HG03521 (cell line): ENCODE data around the gene CSKMT.
A peak's percentile ranks its signal among the peaks of the same experiment; 100 is the strongest.
"Not testable (repeated sequence)": the region's sequence is repeated elsewhere in the genome, so short reads cannot be mapped to it uniquely, and the experiment has no call there.

Source experiments
- ATAC-seq: cut with Tn5 transposase; IDR thresholded peaks from one replicate; pipeline ENCODE4 v1.9.1; 2021; ENCODE audit warnings: mild to moderate bottlenecking, moderate library complexity; ENCODE audit not compliant: unreplicated experiment

CSKMT gene

DNA sequence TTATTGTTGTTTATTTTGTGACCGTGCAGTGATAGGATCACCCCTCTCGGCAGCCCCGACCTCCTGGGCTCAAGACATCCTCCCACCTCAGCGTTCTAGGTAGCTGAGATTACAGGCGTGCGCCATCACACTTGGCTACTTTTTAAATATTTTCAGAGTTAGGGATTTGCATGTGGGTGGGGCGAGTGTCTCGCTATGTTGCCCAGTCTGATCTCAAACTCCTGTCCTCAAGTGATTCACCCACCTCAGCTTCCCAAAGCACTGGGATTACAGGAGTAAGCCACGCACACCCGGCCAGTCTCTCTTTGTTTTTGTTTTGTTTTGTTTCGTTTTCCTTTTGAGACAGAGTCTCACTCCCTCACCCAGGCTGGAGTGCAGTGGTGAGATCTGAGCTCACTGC, 10.8 kb upstream of the CSKMT start:
- ATAC-seq = no peak

DNA sequence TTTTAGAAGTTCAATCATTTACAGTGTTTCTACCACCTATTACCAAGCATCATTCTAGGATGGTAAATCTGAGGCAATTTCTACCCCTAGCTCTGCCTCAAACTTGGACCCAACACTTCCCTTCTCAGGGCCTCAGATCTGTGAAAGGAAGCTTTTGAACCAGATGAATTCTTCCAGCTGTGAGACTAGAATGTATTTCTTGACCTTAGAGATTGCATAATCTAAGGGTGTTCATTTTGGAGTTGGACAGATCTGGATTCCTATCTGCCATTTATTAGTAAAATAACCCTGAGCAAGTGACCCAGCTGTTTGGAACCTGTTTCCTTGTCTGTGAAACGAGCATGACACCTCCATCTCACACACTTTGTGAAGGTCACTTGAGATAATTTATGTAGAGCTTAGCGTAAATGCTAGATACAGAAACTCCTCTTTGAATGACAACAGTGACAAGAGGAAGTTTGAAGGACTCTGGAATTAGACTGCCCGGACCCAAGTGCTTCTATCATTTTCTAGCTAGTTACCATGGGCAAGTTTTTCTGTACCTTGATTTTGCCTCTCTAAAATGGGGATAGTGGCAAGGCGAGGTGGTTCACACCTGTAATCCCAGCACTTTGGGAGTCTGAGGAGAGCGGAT, 8.2 kb upstream of the CSKMT start:
- ATAC-seq = no peak

DNA sequence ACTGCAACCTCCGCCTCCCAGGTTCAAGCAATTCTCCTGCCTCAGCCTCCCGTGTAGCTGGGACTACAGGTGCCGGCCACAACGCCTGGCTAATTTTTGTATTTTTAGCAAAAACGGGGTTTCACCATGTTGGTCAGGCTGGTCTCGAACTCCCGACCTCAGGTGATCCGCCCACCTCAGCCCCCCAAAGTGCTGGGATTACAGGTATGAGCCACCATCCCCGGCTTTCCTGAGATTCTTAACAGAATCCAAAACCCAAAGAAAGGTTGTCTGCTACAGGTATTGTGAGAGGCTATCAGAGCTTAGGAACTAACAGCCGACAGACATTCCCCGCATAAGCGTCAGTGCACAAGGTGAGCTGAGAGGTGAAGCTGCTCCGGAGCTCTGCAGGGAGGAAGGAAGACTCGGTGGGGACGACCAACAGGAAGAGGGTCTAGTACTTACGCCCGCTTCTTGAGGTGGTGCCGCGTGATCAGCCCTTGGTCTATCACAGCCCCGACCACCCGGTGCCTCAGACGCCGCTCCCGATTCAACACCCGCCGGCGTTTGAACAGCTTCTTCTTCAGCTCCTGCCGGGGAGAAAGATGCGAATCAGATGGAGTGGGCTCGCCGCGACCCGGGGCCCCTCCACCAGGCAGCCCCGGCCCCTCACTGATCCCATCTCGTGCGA, 572 bp upstream of the CSKMT start:
- ATAC-seq = peak; percentile 28

DNA sequence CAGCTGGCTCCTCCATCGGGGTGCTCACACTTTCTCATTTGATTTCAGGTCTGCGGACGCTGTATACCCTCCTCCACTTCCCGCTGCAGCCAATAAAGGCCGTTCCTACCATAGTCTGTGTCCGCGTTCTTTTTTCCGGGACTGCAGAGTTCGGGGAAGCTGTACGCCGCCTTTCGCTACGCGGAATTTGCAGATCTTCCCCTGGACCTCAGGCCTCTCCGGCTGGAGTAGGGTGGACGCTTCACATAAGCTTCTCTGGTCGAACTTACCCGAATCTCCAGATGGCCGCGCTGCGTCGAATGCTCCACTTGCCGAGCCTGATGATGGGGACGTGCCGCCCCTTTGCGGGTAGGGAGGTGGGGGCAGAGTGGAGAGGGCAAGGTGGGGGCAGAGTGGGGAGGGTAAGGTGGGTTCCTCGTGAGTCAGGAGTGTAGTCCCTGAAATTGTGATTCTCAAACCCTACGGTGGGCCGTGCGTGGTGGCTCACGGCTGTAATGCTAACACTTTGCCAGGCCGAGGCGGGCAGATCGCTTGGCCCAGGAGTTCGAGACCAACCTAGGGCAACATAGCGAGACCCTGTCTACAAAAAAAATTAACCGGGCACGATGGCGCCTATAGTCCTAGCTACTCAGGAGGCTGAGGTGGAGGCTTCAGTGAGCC, 617 bp downstream of the CSKMT start:
- ATAC-seq = peak; percentile 7

DNA sequence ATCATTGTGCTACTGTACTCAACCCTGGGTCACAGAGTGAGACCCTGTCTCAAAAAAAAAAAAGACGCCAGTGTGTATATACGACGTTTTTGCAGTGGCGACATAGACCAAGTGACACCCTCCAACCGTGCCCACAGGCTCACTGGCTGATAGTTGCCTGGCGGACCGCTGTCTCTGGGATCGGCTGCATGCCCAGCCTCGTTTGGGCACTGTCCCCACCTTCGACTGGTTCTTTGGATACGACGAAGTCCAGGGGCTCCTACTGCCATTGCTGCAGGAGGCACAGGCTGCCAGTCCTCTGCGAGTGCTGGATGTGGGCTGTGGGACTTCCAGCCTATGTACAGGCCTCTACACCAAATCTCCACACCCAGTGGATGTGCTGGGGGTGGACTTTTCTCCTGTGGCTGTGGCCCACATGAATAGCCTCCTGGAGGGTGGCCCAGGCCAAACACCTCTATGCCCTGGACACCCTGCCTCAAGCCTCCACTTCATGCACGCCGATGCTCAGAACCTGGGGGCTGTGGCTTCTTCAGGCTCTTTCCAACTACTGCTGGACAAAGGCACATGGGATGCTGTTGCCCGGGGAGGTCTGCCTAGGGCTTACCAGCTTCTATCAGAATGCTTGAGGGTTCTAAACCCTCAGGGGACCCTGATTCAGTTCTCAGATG, 1.3 kb downstream of the CSKMT start:
- no peak for ATAC-seq

DNA sequence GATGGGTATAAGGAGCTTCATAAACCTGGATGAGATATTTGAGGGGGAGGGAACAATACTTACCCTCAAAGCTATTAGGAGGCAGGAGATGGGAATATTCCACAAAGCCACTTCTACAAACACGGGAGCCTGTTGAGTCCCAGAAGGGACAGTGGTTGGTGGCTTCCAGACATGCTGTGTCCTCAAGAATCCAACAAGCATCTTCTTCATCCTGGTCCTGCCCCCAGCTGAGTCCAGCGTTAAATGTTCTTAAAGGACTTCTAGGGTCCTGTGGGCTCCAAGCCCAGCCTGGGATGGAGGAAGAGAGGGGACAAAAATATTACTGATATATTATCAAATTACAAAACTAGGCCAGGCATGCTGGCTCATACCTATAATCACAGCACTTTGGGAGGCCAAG, 2.3 kb downstream of the CSKMT start:
- ATAC-seq = no peak

DNA sequence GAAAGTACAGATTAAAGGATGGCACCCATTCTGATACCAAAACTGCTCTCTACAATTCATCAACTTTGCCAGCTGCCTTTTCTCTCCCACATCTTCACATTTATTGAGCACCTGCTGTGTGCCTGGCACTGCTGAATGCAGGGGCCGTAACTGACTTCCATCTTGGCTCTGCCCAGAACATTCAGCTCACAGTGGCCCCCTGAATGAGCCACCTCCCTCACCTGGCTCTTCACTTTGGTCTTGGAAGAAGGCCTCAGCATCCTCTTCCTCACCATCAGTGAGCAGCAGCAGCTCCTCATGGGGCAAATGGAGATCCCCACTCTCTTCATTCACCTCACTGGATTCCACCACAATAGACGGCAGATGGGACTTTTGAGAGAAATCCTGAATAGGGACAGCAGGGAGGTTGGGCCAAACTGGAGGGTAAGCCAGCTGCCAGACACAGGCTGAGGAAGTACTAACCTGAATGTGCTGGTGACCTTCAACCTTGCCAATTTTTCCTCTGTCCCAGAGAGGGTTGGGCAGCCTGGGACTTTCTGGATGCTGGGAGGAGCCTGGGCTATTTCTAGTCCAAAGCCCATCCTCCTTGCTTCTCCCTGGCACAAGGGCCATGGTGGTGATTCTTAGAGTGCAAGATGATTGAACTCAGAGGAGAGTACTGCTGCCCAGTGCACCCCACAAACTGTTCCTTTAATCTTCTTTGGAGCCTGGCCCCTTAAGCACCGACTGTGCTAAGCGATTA, 4.5 kb downstream of the CSKMT start:
- no peak for ATAC-seq

DNA sequence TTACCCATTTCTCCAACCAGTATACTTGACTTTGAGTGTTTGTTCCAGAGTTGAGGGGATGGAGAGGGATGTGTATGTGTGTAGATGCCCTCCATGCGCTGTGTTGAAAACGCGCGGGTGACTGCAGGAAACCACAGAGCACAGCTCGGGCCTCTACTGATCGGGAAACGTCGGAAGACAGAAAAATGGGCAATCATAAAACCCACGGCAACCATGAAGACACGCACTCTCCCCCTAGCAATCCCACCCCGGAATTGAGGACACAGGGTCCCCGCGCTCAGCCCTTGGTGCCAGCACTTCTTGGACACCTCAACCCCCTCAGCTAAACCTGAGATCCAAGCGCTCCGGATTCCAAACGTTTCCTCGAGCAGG, 6.1 kb downstream of the CSKMT start:
- ATAC-seq = peak; percentile 23

DNA sequence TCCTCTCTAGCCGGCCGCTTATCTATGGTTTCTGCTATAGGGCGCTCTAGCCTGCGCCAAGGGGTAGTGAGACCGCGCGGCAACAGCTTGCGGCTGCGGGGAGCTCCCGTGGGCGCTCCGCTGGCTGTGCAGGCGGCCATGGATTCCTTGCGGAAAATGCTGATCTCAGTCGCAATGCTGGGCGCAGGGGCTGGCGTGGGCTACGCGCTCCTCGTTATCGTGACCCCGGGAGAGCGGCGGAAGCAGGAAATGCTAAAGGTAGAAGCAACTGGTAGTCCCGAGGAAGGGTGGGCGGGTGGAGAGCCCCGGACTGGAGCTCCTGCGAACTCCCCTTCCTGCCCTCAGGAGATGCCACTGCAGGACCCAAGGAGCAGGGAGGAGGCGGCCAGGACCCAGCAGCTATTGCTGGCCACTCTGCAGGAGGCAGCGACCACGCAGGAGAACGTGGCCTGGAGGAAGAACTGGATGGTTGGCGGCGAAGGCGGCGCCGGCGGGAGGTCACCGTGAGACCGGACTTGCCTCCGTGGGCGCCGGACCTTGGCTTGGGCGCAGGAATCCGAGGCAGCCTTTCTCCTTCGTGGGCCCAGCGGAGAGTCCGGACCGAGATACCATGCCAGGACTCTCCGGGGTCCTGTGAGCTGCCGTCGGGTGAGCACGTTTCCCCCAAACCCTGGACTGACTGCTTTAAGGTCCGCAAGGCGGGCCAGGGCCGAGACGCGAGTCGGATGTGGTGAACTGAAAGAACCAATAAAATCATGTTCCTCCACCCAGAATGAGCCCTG, 6.7 kb downstream of the CSKMT start, which contains the start of the genes LBHD1 and UQCC3:
Gene LBHD1 (minus strand): TSS at position 660 of the 782 bp plus-strand sequence. CDS start 2,236 bp downstream, outside the sequence.
Gene UQCC3 (plus strand): TSS at position 66 of the 782 bp plus-strand sequence. CDS start 73 bp downstream, at position 139.
- ATAC-seq = peak; percentile 38

DNA sequence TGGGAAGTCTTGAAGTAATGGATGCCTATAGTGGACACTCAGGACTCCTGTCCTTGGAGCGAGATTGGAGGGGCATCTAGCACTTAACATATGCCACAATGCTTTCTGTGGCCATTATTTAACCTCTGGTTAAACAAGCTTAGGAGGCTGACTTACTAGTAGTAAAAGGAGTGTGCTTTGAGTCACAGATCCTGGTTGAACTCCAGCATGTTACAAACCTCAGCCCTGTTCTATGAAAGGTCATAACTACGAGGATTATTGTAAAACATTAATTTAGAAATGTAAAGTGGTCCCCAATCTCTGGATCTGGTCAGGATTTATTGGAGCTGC, 8.0 kb downstream of the CSKMT start:
- ATAC-seq = no peak

DNA sequence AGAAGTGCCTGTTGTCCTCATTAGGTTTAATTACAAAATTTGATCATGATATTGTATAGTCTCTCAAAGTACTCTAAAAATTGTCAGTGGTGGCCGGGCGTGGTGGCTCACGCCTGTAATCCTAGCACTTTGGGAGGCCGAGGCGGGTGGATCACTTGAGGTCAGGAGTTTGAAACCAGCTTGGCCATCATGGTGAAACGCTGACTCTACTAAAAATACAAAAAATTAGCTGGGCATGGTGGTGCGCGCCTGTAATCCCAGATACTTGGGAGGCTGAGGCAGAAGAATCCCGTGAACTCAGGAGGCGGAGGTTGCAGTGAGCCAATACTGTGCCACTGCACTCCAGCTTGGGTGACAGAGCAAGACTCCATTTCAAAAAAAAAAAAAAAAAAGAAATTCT, 10.3 kb downstream of the CSKMT start:
- ATAC-seq = not testable (repeated sequence)

DNA sequence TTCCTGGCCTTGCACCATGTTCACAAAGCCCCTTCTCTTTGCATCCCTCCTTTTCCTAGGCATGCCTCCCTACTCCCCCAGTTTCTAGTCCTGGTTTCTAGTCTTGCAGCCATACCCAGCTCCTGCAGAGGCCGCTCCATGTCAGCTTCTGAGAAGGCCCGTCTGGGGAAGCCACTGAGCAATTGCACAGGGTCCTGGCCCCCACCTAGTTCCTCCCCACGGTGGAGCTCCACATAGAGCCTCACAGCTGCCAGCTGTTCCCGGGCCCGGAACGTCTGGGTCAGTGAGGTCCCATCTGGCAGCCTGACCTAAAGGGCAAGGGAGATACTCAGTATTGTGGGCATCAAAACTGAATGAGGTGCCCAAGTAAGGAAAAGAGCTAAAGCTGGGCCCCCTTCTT, 11.6 kb downstream of the CSKMT start:
- ATAC-seq = no peak

DNA sequence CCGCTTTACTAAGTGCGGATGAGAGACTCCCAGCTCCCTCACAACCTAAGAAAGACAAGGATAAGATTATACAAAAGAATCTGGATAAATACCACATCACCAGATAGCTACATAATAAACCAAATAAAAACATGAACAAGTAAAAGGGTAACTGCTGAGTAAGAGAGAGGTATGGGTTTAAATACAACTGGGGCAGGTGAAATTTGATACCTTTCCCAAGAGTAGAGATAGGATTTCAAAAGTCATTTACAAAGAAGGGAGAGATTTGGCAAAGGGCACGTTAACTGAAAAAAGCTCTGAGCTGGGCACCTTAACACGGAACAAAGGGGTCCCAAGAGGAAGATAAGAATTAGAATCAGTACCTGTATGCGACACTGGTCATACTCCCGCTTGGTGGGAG, 12.0 kb downstream of the CSKMT start:
- no peak for ATAC-seq

DNA sequence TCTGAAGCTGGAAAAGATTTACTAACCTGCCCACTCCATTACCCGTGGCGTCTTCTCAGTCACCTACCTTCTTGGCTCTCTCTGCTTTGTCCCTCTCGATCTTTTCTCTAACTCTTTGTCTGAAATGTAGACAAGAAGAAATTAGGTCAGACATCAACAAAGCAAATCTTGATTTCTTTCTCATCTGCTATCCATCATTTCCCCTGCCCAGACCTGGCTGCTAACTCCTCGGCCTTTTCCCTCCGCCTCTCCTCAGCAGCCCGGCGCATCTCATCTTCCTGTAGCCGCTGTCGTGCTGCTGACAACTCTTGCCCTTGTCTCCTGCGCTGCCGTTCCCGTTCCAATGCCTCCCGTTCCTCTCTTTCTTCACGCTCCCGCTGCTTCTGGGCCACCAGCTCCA, 12.6 kb downstream of the CSKMT start:
- ATAC-seq = no peak

DNA sequence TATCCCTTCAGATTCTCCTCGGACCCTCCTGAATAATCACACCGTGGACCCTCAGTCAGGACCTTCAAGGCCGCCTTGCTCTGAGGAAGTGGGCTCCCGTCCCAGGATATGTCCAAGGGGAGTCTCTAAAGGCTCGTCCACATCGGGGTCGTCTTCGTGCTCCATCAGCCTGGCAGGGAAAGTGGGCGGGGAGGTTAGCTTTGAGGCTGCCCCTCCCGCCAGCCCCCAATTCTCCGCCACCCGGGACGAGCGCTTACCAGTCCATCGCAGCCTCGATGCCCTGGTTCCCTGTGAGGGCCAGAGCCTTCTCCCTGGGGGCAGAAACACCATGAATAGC, 13.3 kb downstream of the CSKMT start:
- ATAC-seq = no peak

DNA sequence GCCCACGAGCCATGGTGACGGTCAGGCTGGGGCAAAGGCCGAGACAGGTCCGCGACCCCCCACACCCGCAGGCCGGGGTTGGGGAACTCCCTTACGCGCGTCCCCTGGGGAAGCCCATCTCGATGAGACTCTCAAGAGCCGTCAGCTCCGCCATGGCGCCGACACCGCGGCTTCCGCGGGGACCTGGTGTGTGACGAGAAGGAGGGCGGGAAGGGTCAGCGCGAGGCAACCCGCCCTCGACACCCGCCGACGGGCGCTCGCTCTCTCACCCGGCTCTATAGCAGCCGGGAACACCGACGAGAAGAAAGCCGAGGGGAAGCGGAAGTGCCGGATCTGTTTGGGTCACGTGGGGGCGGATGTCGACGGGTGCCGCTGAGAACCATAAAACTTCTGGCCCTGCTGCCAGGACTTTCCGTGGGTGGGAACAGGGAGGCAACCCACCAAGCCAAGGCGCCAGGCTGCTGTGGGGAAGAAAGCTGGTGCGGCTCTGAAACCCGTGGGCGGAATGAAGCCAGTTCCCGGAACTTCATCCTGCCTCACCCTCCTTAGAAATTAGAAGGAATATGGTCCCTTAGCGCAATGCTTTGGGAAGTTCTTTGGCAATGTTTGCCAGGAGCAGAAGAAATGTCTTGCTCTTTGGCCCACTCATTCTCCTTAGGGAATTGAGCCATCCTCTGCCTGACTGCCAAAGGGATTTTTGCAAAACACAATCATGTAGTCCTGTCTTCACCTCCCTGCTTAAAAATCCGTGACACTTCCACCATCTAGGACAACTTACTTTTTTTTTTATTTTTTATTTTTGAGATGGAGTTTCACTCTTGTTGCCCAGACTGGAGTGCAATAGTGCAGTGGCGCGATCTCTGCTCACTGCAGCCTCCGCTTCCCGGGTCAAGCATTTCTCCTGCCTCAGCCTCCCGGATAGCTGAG, 13.9 kb downstream of the CSKMT start, which contains the start of gene UBXN1:
Gene UBXN1 (minus strand): TSS at position 304 of the 927 bp plus-strand sequence. CDS start 150 bp downstream, at position 154.
- peak; percentile 72 for ATAC-seq

DNA sequence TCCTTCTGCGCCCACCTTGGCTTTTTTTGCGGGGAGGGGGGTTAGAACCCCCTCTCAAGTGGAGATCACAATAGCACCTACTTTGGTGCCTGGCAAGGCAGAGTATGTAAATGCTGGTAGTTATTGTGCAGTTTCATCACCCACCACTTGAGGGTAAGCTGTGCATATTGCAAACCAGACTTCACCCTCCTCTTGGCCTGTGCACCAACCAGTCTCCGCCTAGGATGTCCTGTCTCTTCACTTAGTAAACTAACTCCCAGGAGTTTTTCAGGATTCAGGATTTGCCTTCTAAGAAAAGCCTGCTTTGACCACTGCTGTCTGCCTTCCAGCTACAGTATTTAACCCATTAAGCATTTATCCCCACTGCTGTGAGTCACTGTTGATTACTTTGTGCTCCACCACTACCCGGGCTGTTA, 15.7 kb downstream of the CSKMT start:
- no peak for ATAC-seq

DNA sequence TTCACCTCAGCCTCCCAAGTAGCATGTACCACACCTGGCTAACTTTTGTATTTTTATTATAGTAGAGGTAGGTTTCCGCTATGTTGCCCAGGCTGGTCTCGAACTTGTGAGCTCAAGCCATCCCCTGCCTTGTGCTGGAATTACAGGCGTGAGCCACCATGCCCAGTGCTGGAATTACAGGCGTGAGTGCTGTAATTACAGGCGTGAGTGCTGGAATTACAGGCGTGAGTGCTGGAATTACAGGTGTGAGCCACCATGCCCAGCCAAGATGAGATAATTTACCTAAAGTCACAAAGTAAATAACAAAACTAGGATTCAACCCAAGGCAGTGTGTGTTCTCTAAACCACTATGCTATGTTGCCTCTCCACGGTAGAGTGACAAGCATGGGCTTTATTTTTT, 17.4 kb downstream of the CSKMT start:
- ATAC-seq = no peak
